ENCODE results near the gene RAPGEF6.

The RAPGEF6 gene

DNA sequence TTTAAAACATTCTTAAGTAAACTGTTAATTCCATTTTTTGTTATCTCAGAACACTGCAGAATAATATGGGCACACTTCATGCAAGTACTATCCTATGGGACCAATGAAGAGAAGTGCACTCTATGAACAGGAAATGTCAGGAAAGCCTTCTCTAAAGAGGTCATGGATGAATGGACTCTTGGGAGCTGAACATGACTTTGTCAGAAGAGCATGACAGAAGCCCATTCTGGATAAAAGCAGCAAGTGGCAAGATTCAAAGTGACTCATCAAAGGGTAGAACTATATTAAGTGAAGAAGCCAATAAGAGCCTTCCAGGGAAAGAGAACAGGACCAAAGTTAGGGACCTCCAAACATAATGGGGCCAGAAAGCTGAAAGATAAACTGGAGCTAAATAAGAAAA is 94.0 kb downstream of the RAPGEF6 start:
- no peak for DNase-seq

DNA sequence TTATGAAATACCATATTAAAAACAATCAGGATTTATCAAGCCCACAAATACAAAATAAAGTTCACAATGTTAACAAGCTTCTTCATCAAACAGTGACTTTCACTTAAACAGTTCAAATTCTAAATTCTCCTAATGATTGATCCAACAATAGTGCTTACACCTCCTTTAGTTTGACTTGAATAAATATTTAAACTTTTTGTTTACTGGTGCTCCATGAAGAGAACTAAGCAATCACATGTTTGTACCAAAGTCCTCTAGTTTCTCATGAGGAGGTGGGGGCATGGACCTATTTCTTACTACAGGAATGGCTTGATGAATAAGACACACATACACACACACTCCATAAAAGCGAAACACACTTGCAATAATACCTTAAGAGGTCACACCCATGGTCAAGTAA is 95.8 kb downstream of the RAPGEF6 start:
- DNase-seq: no peak

DNA sequence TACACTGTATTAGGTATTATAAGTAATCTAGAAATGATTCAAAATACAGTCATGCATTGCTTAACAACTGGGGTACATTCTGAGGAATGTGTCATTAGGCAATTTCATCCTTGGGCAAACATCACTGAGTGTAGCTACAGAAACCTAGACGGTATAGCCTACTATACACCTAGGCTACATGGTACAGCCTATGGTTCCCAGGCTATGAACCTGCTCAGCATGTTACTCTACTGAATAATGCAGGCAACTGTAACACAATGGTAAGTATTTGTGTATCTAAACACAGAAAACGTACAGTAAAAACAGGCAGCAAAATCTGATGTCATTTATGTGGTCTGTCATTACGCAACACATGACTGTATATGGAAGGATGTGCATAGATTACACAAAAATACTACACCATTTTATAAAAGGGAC is 96.8 kb downstream of the RAPGEF6 start:
- peak; percentile 21 to 77 (median 64) for DNase-seq

DNA sequence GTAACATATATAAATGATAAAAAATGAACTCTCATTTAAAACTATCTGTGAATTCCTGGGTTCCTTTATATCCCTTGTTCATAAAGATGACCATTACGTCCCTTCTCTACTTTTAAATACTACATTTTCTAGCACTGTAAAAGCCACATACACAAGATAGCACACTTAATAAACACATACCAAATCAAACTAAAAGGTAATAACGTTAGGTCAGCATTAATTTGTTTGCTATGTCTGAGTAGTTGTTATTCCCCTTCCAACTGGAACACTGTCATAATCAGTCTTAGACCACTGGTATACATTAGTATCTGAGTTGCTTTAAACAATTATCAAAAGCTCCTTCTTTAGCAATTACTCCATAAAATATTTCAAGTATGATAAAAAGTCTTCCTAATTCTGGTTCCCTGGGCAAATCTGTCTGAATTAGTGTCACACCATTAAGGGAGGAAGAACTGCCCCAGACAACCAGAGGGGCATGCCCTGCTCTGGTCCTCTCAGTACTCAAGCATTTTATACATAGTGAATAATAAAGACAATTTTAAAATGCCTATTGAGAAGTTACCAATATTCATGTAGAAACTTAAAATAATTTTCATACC is 98.1 kb downstream of the RAPGEF6 start:
- DNase-seq: no peak

DNA sequence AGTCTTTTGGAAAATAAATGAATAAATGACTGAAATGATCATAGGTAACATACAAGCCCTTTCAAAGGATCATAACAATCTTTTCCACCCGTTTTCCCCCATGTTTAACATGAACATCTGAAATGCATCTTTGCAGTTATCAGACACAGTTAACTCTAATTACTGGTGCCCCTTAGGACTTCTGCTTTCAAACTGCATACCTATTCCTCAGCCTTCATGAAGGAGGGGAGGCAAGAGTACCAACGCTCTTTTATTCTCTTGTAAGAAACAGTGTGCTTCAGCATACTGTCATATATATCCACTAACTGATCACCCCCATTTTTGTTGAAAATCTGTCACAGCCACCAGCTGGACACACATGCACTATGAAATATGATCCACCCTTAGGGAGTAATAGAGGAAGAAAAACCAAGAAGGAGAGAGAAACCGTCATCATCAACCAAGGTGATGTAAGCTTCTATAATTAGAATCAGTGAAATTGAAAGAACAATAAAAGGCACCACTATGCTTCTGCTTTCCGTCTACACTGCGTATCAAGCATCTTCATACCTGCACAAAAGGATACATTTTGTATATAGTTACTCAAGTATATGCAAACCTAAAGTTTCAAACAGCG is 98.7 kb downstream of the RAPGEF6 start:
- DNase-seq: peak; percentile 20 to 79 (median 55)

DNA sequence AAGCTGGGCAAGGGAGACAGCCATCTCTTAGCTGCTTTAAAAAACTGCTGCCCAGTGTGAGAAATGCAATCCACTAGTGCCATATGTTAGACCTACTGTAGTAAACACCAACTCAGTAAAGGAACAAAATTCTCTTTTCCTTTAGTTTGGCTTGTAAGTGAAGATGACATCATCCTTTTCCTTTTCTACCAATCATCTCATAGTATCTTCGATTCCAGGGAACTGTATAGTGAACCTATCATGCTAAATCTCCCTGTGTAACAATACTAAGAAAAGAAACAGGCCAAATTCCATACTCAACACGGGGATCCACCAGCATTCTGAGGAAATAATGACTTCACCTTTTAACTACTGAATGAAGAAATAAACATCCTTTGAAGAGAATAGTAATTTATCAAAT is 100.1 kb downstream of the RAPGEF6 start:
- DNase-seq: no peak

DNA sequence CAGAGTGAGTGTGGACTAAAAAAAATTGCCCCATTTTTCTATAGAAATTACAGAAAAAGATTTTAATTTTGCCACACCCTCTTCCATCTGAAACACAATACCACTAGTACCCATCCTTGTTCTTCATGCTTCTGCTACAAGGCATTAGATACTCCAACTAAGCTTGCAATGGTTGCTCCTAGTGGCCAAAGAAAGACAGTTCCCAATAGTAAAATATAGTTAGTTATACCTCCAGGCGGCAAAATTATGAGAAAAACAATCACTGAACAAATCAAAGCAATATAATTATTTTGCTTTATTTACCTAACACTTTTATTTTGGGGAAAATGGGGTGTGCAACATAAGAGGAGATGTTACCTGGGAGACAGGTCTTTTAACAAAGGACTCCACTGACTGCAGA is 101.2 kb downstream of the RAPGEF6 start:
- no peak for DNase-seq

DNA sequence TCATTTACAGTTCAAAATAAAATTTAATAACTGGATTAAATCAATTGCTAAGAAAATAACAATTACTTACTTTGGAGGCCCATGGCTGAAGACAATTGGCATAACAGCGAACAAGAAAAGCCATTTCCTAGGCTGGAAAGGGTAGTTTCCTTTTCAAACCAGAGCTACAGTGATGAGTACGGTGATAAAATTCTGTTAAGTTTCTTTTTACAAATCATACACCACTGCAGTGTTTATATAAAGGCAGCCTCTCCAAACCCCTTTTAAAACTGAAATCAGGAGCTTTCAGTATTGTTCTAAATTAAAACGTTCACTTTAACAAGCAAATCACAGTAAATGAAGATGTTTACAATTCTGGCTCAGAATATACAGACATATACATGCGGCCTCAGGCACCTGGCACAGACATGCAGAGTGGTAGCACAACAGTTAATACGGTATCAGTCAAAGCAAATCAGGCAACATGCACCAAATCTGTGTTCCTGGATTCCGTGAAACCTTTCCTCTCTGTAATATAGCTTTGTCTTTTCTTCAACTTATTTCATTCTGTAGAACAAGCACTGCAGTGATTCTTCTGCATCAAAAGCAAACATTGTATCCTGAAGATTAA is 102.9 kb downstream of the RAPGEF6 start:
- no peak for DNase-seq

DNA sequence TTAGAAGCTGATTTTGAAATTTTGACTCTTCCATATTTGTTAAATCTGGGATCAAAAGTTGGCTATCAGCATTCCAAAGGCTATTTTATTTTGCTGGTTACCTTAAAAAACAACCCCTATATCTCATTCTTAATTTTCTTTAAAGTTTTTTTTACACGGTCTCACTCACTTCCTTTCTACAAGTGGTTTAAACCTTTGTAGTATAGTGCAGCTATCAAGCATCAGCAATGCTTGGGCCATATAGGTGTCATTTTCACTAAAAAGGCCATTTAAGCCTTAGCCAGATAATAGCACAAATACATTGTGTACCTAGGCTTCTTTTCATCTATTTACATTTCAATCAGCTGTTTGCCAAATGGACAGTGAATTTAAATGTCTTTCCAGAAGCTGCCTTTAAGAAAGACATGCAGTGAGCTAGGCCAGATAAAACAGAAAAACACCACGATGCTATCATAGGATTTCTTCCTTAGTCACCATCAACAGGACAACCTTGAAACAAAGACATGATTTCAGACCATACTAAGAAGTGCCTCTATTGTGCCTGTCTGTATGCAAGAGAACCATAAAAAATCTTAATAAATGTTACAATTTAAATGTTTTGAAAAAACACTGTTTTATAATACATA is 104.2 kb downstream of the RAPGEF6 start:
- DNase-seq: no peak

DNA sequence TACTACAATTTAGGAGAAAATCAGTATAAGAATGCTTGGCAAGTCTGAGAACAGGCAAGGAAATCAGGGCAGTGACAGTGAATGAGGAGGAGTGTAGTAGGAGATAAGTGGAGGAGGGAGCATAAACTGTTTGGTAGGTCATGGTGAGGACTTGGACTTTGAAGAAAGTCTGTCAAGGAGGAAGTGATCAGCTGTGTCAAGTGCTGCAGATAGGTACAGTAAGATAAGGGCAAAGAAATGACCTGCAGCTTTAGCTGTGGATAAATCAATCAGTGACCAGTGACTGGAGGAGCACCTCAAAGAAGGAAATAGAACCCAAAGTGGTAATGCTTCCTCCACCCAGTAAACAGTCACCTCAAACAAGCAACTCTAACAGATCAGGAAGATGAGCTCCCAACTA is 106.3 kb downstream of the RAPGEF6 start:
- DNase-seq: peak in 1 of 4 experiments; percentile 5

DNA sequence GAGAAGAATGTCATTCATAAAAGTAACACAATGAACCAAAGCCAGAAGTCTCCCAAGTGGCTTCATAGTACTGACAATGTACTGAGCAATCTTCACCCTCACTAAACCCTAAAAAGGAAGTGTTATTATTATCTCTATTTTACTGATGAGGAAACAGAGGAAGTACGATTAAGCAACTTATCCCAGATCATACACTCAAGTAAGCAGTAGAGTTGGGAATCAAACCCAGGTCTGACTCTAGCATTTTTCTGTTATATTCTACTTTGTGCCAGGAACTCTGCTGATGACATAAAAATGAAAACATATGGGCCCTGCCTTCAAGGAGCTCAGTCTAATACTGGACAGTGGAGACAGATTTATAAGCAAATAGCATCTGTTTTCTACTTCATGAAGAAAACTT is 109.2 kb downstream of the RAPGEF6 start:
- DNase-seq: peak; percentile 7 to 80 (median 48)

DNA sequence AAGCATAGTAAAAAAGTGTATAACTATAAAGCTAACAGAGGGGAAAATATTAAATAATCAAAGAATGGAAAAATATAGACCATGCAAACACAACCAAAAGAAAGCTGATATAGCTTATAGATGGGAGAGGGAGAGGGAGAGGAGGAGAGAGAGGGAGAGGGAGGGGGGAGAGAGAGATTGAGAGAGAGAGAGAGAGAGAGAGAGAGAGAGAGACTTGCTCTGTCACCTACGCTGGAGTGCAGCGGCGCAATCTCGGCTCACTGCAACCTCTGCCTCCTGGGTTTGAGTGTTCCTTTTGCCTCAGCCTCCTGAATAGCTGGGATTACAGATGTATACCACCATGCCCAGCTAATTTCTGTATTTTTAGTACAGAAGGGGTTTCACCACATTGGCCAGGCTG is 110.6 kb downstream of the RAPGEF6 start:
- DNase-seq: no peak

DNA sequence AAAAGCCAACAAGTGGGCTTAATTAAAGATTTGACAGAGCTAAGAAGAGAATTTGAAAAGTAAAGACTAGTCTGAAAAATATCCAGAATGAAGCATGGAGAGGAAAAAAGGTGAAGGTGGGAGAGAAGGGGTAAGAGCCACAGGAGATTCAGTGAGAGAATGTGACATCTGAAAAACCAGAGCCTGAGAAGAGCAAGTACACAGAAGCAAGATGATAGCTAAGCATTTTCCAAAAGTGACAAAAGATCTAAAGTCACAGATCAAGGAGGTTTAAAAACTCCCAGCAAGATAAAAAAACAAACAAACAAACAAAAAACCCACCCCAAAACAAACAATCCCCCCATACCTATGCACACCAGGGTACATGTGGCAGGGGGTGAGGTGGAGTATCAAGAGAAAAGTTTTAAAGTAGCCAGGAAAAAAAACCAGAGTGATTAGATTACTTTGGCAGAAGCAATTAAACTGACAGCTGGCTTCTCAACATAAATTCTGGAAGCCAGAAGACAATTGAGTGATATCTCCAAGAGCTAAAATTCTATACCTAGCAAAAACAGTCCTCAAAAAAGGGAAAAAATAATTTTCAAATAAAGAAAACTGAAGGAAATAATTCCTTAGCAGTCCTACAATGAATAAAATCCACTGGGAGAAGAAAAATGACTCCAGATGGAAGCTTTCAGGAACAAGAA is 111.4 kb downstream of the RAPGEF6 start:
- no peak for DNase-seq

DNA sequence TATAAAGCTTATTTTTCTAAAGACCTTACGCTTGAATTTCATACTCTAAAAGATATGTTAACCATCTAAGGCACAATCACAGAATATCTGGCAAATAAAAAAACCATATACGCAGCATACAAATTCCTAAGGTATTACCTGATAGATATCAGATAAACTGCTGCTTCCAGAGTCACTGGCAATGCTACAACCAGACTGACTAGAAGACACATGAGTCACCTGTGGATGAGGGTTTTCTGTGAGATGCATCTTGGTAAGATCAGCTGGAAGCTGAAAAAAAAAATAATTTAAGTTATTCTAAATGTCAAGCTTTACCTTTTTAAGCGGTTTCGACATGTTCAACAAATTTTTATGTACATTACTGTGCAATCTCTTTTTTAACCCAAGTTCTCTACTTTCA is 113.8 kb downstream of the RAPGEF6 start:
- DNase-seq: no peak

DNA sequence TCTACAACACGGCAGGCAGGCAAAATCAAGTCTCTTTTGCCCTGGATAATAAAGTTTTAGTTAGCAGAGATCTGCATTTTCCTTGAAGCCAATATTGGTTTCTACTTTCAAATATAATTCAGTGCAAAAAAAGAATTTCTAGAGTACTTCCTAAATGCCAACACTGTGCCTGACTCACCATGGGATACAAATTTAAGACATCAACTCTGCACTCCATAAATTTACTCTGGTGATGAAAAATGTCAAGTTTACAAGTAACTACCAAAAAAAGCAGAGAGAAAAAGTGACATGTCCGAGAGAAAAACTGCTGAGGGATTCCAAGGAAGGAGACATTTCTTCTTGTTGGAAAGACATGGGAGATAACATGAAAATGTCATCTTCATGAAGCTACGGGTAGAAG is 119.7 kb downstream of the RAPGEF6 start:
- no peak for DNase-seq

DNA sequence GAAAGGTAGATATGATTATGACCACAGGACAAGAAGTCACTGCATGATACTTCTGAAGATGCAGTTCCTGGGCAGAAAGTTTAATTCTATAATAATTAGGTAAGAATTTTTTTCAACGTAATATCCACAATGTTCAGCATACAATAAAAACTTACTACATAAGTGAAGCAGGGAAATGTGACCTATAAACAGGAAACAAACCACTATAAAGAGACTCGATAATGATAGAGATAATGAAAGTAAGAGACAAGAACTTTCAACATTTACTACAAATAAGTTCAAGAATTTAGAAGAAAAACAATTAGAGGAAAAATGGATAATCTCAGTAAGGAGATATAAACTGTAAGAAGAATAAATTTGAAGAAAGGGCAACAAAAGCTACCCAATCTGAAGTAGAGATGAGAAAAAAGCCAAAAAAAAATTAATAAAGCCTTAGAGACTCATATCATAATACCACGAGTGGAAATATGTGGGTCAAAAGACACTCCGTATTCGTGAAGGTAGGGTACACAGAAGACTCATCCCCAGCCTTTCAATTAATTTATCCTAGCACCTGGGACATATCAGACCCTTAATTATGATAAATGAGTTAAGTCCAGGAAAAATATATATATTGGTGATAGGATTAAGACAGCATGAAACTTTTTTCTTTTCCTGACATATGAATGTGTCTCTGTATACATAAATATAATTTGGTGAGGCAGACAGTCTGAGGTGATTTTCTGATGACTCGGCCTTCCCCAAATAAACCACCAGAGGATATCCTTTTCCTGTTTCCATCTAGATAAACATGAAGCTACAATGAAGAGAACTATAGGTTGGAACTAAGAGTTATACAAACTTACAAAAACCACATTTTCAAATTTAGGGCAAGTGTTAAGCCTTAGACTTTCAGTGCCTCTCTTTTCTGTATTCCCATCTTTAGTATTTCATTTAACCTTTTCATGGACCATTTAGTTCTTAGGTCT is 120.4 kb downstream of the RAPGEF6 start:
- peak in 2 of 4 experiments; percentile 12 to 38 for DNase-seq

DNA sequence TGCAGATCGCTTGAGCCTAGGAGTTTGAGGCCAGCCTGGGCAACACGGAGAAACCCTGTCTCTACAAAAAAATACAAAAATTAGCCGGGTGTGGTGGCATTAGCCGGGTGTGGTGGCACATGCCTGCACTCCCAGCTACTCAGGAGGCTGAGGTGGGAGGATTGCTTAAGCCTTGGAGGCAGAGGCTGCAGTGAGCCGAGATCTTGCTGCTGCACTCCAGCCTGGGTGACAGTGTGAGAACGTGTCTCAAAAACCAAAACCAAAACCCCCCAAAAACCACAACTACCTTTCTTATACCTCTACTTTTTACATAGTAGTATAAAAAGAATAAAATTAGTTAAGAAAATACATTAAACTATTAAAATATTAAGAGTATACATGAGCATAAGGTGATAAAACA is 121.2 kb downstream of the RAPGEF6 start:
- DNase-seq: no peak

DNA sequence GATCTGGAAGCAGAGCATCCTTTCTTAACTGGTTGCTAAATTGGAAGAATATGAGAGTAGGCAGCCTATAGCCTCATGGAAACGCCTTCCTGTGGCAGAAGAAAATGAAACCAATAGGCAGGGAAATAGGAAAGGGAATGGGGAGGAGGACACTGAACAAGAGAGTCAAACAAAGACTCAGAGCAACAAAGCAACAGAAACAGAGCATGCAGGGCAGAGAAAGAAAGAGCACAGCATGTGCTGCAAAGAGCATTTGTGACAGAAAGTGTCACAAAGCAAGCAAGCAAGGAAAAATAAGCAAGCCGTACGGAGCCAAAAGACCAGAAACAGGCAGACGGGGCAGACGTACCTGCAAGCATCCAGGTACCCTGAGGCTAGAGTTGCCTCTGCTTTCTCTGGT is 123.1 kb downstream of the RAPGEF6 start:
- DNase-seq: no peak

DNA sequence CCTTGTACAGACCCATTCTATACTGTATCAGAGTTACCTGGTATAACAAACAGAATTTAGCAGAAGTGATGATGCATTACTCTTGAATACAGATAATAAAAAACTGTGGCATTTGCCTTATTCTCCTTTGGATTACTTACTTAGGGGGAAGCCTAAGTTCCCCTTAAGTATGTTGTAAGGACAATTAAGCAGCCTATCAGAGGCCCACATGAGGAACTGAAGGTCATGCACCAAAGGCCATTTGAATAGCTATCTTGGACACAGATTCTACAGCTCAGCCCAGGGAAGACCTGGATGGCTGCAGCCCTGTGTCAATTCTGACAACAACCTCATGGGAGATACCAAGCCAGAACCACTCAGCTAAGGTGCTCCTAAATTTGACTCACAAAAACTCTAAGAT is 125.2 kb downstream of the RAPGEF6 start:
- DNase-seq: peak; percentile 51 to 78 (median 67)

DNA sequence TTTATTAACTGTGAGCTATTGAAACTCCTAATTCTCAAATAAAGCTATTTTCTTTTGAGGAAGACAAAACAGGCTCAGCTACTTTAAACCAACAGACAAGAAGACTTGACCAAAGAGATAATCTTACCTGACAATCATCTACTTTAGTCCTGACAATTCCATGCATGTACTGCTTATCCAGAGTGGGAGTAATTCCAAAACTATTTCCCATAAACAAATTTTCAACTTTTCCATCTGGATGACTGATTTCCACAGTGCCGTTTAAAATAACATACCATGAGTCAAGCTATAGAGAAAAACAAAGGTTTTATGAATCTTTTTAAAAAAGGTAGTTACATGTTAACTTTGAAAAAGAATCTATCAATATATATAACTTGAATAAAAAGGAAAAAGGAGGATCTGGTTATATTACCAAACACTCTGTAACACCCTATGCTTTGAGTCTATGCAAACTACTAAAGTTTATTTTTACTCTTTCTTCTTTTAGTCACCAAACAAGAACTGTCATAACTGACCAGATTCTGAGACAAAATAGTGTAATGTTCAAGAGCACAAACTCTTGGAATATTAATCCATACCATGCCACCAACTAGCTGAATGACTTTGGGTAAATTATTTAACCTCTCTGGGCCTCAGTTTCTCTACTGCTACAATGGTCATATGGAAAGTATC is 129.7 kb downstream of the RAPGEF6 start:
- DNase-seq: peak in 1 of 4 experiments; percentile 19

DNA sequence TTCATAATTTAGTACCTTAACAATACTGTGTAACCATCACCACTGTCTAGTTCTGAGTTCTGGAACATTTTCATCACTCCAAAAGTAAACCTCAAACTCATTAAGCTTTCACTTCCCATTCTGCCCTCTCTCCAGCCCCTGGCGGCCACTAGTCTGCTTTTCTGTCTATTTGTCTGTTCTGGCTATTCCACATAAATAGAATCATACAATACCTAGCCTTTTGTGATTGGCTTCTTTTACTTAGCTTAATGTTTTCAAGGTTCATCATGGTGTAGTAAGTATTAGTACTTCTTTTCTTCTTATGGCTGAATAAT is 138.7 kb downstream of the RAPGEF6 start:
- DNase-seq: peak; percentile 51 to 67 (median 61)

Data from suppressor macrophage (primary cell).